K562 (cell line): ENCODE measurements around the gene NRDE2. TPM values are rescaled to one million over a fixed set of nuclear protein-coding genes. Genes with fewer than 3 reads are reported as not detected.

Experiments used
- ATAC-seq: fragments of 200-7000 bp; cut with Tn5 transposase; 3 replicates; pipeline ENCODE4 v1.9.1; 2020; ENCODE audit warnings: moderate library complexity
- BruUV-seq: library from RNA; stranded (reverse); fragments of 400-500 nt; replicated peaks from 2 replicates; lab custom pipeline; 2021; lab: Mats Ljungman, UMichigan
- CTCF ChIA-PET: fragments of 300-600 bp; formaldehyde crosslinking; extraction: SDS; loops from one replicate; lab custom pipeline; 2021; ENCODE audit warnings: low intra/inter-chr PET ratio; lab: Yijun Ruan, JAX
- POLR2A ChIA-PET: fragments of 300-600, 350-650 bp; sonication (Branson Sonifier 250); formaldehyde crosslinking; extraction: SDS; loops from one replicate; lab custom pipeline; 2021; ENCODE audit warnings: antibody characterized with exemption, inconsistent platforms; lab: Yijun Ruan, JAX
- DNase-seq, 4 experiments: peaks; one replicate each; pipeline versions ENCODE4 v3.0.0 to v3.0.0-alpha.2; 2011 to 2018; ENCODE audit warnings: low spot score in 3 of 4, mixed read lengths in 3 of 4; ENCODE audit errors: extremely low read depth in 1 of 4
- FAIRE-seq: peaks from 2 replicates; lab custom pipeline; 2011; peaks lifted over from hg19 to GRCh38; lab: Jason Lieb, UNC
- H2AFZ ChIP-seq: 2 replicates; pipeline ENCODE4 v1.6.0; 2011; ENCODE audit warnings: low read depth, low read length, control low read depth, inconsistent platforms
- H3K27ac ChIP-seq: fragments of 200-600 bp; 3 replicates; pipeline ENCODE4 v1.8.0; 2011; ENCODE audit warnings: low read depth, mild to moderate bottlenecking, control low read depth, inconsistent platforms, low read length, moderate library complexity, mixed read lengths; ENCODE audit errors: extremely low read depth
- H3K27me3 ChIP-seq, 2 experiments: fragments of 300-600 bp in 1 of 2; 2 replicates in 1 of 2; 3 replicates in 1 of 2; pipeline versions ENCODE4 v1.6.0 to v1.8.0; 2011; ENCODE audit warnings: inconsistent platforms in 2 of 2, low read length in 2 of 2, mild to moderate bottlenecking in 1 of 2, mixed read lengths in 1 of 2, moderate library complexity in 1 of 2; ENCODE audit not compliant: control insufficient read depth in 2 of 2, insufficient read depth in 2 of 2
- H3K36me3 ChIP-seq: fragments of 300-600 bp; 3 replicates; pipeline ENCODE4 v1.8.0; 2011; ENCODE audit warnings: mild to moderate bottlenecking, low read length, inconsistent platforms; ENCODE audit not compliant: control insufficient read depth, insufficient read depth
- H3K4me1 ChIP-seq, 2 experiments: fragments of 200-600 bp in 1 of 2; replicated peaks in 1 of 2; 2 replicates in 1 of 2; 3 replicates in 1 of 2; pipeline versions ENCODE4 v1.5.1 to v1.8.0; 2011; ENCODE audit warnings: inconsistent platforms in 2 of 2, low read length in 2 of 2, mild to moderate bottlenecking in 1 of 2, mixed read lengths in 1 of 2, moderate library complexity in 1 of 2; ENCODE audit not compliant: control insufficient read depth in 2 of 2, insufficient read depth in 2 of 2
- H3K4me2 ChIP-seq: 2 replicates; pipeline ENCODE4 v1.6.1; 2011; ENCODE audit warnings: low read length, control low read depth, inconsistent platforms, mixed read lengths; ENCODE audit not compliant: insufficient read depth
- H3K4me3 ChIP-seq: fragments of 200-600 bp; sonication (generic), shearing (Covaris generic); 2 replicates; pipeline ENCODE4 v1.5.1; 2016; ENCODE audit warnings: control low read depth, inconsistent platforms
- H3K79me2 ChIP-seq: fragments of 200-600 bp; 3 replicates; pipeline ENCODE4 v1.8.0; 2011; ENCODE audit warnings: low read length, inconsistent platforms; ENCODE audit not compliant: control insufficient read depth, insufficient read depth
- H3K9ac ChIP-seq, 2 experiments: 2 replicates each; pipeline versions ENCODE4 v1.6.0 to v1.6.1; 2011; ENCODE audit warnings: low read depth in 2 of 2, low read length in 2 of 2, control low read depth in 1 of 2, inconsistent platforms in 1 of 2, mild to moderate bottlenecking in 1 of 2, mixed read lengths in 1 of 2; ENCODE audit not compliant: insufficient read depth in 1 of 2
- H3K9me1 ChIP-seq: one replicate; pipeline ENCODE4 v1.6.0; 2011; ENCODE audit warnings: inconsistent platforms, mild to moderate bottlenecking, low read length, moderate library complexity; ENCODE audit not compliant: control insufficient read depth, insufficient read depth
- H3K9me3 ChIP-seq: replicated peaks from 2 replicates; pipeline ENCODE4 v1.5.1; 2011; ENCODE audit warnings: low read depth, low read length, inconsistent platforms; ENCODE audit not compliant: control insufficient read depth, insufficient read depth
- H4K20me1 ChIP-seq: replicated peaks from 2 replicates; pipeline ENCODE4 v1.6.1; 2011; ENCODE audit warnings: low read length, inconsistent platforms, mixed read lengths; ENCODE audit not compliant: control insufficient read depth, insufficient read depth
- BCL6 ChIP-seq: fragments of 250-450 bp; sonication (Bioruptor Pico); IDR thresholded peaks from 2 replicates; pipeline ENCODE4 v1.4.0; 2020
- HIVEP1 ChIP-seq: fragments of 250-450 bp; sonication (Bioruptor Pico); IDR thresholded peaks from 2 replicates; pipeline ENCODE4 v1.4.0; 2020; ENCODE audit warnings: mild to moderate bottlenecking
- HNRNPH1 ChIP-seq: fragments of 200-400 bp; formaldehyde crosslinking; optimal IDR thresholded peaks from 2 replicates; pipeline ENCODE3; 2017; ENCODE audit warnings: low read depth, mild to moderate bottlenecking, low read length, moderate library complexity
- KDM1A ChIP-seq, 2 experiments: fragments of 450-650 bp; IDR thresholded peaks; 2 replicates each; pipeline ENCODE4 v1.6.1; 2016; ENCODE audit warnings: mild to moderate bottlenecking in 2 of 2
- LCOR ChIP-seq: sonication (generic); formaldehyde crosslinking; IDR thresholded peaks from 2 replicates; pipeline ENCODE4 v1.8.0; 2022; ENCODE audit warnings: mild to moderate bottlenecking, missing genetic modification reagents
- MAZ ChIP-seq, 2 experiments: fragments of 450-650 bp in 1 of 2; sonication (generic) in 1 of 2; formaldehyde crosslinking; IDR thresholded peaks in 1 of 2; conservative IDR thresholded peaks in 1 of 2; 2 replicates each; pipeline versions ENCODE4 v1.4.0 to v1.5.0; 2020; ENCODE audit warnings: mild to moderate bottlenecking in 1 of 2, missing genetic modification reagents in 1 of 2
- SMARCE1 ChIP-seq: fragments of 450-650 bp; IDR thresholded peaks from 2 replicates; pipeline ENCODE4 v1.7.1; 2016; ENCODE audit warnings: mild to moderate bottlenecking
- VEZF1 ChIP-seq: fragments of 200-800 bp; sonication (Bioruptor generic); IDR thresholded peaks from 2 replicates; pipeline ENCODE4 v1.6.1; 2017; ENCODE audit warnings: missing genetic modification characterization, missing compliant biosample characterization
- YY1 ChIP-seq, 3 experiments: IDR thresholded peaks; 2 replicates each; pipeline ENCODE4 v1.6.1; 2011; ENCODE audit warnings: low read length in 2 of 3, mild to moderate bottlenecking in 2 of 3, moderate library complexity in 2 of 3, borderline replicate concordance in 1 of 3, control low read depth in 1 of 3, low read depth in 1 of 3; ENCODE audit not compliant: insufficient read depth in 3 of 3, insufficient replicate concordance in 2 of 3, control insufficient read depth in 1 of 3, insufficient read length in 1 of 3; ENCODE audit errors: extremely low read depth in 1 of 3
- WGBS: fragments of 100-300 bp; shearing (Covaris generic); methylation state at CpG from one replicate; pipeline ENCODE4 v1.1.6; 2016; ENCODE audit warnings: low coverage, mixed read lengths; ENCODE audit not compliant: insufficient coverage; ENCODE audit errors: missing lambda C conversion rate; 5-methylcytosine and 5-hydroxymethylcytosine counted together
- in situ Hi-C: fragments of 300-500 bp; cut with MboI; formaldehyde crosslinking; loops from 4 replicates; pipeline ENCODE4 v1.15.0; 2018; ENCODE audit warnings: inconsistent platforms, mixed read lengths
- intact Hi-C: fragments of 100-400 bp; cut with micrococcal nuclease; formaldehyde crosslinking; loops from 2 replicates; pipeline ENCODE4 v1.14.2; 2022
- polyA plus RNA-seq, 8 experiments: library from polyadenylated mRNA; depleted of rRNA in 4 of 8; stranded (reverse) in 5 of 8; unstranded in 3 of 8; fragments of >200 nt; fragmentation: Nextera tagmentation in 2 of 8; fragmentation: Illumina TruSeq in 1 of 8; extraction: Ambion mirVana in 2 of 8; extraction: Trizol in 1 of 8; gene quantifications; 2 replicates each; pipeline versions ENCODE4 v1.2.1 to v1.2.3, GENCODE V29; 2011 to 2014; ENCODE audit warnings: inconsistent platforms in 1 of 8, missing spikeins in 1 of 8
- total RNA-seq, 7 experiments: library from RNA; depleted of rRNA in 6 of 7; stranded (reverse); fragments of >200 nt in 6 of 7; fragmentation: Illumina TruSeq in 2 of 7; extraction: Trizol in 2 of 7; gene quantifications; 2 replicates each; pipeline versions ENCODE4 v1.2.1 to v1.2.3, GENCODE V29; 2011 to 2021; ENCODE audit warnings: low replicate concordance in 1 of 7

NRDE2 gene
- total and polyA plus RNA-seq, 9 of the 15 experiments (the other 6 are each of a cell fraction or from before 2014, with no cell fraction given), result 3.3 to 15.0 (median 8.4) TPM

- Histone ChIP-seq H2AFZ (no peak overlapping the region), H3K9me3 (no peaks in the 10 kb centered on the region), H3K4me3 (no peak overlapping the region), H3K27me3 (no peaks in the 10 kb centered on the region), H3K9me1 (no peaks in the 10 kb centered on the region), H4K20me1 (no peaks in the 10 kb centered on the region), H3K4me2 (no peak overlapping the region), H3K36me3 (peaks cover 50% of the 10 kb centered on the region; the same call in 1 of the 3 replicates), H3K79me2 (no peaks in the 10 kb centered on the region), H3K27ac (no peak overlapping the region), H3K4me1 (no peaks in the 10 kb centered on the region), H3K9ac (no peak overlapping the region)
- ChIA-PET POLR2A (interaction anchor here (0.7 to 1.0 kb wide), 4 partner anchors 10 to 260 kb away, joined by 3 to 4 read pairs (median 3); no protein-coding TSS in a partner anchor), CTCF (no interaction called here)
- in situ Hi-C loops (no loop called here), intact Hi-C loops (loop anchor here (5.0 kb wide), 1 partner anchor 408 kb away; no protein-coding TSS in a partner anchor)
- BruUV-seq, result no TSS peak
- FAIRE-seq (no peak), ATAC-seq (no peak), DNase-seq (no peak)
- WGBS, result 88% methylated on average over 12 of the region's 12 CpGs
- no peak for TF ChIP-seq YY1 (IDR thresholded peaks at IDR 0.05; ENCODE audit: borderline replicate concordance in 1 of 3, control insufficient read depth in 1 of 3, extremely low read depth in 1 of 3, insufficient read depth in 3 of 3, insufficient read length in 1 of 3, insufficient replicate concordance in 2 of 3, low read depth in 1 of 3, low read length in 2 of 3)
- TF ChIP-seq VEZF1 (CRISPR knock-in tag), result no peak
- no peak for TF ChIP-seq MAZ (CRISPR knock-in tag; conservative IDR thresholded peaks at IDR 0.05 in 1 of 2, IDR thresholded peaks at IDR 0.05 in 1 of 2)
- no peak for TF ChIP-seq SMARCE1
- TF ChIP-seq BCL6 (CRISPR knock-in tag), result no peak
- TF ChIP-seq HNRNPH1, result no peak
- TF ChIP-seq KDM1A (IDR thresholded peaks at IDR 0.05), result no peak
- no peak for TF ChIP-seq HIVEP1
- TF ChIP-seq LCOR (CRISPR knock-in tag), result no peak
These were observed 42.9 kb downstream of the NRDE2 start for GRCh38 chr14:90288651-90289355.
